CD4-positive, alpha-beta T cell treated with Interleukin-17A for 4 hours (primary cell): Measurements from ENCODE around the gene NRIP1.

Source experiments
- DNase-seq: peaks from one replicate; pipeline ENCODE4 v3.0.0-alpha.2; 2020; ENCODE audit warnings: mixed read lengths

The NRIP1 gene

DNA sequence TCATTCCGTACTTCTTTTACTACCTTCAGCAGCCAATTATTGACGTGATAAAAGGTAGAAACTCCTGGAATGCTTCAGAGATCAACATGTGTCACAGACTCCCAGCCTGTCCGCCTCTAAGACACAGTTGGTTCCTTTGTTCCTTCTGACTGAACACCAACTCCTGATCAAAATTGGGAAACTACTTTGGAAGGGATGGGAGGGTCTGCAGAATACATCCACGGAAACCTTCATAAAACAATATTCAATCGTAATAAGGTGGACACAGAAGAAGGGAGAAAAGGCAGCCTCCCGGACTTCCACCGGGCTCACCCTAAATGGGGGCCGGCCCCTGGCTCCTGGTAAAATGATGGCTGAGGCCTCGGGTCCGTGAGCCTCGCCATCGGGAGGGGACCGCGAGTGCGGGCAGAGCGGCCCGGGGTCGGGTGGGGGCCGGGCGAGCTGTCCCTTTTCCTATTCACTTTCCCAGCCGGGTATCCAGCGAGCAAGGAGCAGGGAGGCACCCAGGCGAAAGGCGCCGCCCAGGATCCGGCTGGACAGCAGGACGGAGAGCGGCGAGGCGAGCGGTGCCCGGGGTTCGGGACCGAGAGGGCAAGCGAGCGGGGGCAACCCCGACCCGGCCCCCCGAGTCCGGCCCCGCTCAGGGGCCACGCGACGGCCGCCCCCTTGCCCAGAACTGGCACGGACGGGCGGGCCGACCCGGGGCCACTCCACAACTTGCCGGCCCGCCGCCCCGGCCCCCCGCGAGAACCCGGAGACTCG is 805 bp downstream of the NRIP1 start:
- no peak for DNase-seq

DNA sequence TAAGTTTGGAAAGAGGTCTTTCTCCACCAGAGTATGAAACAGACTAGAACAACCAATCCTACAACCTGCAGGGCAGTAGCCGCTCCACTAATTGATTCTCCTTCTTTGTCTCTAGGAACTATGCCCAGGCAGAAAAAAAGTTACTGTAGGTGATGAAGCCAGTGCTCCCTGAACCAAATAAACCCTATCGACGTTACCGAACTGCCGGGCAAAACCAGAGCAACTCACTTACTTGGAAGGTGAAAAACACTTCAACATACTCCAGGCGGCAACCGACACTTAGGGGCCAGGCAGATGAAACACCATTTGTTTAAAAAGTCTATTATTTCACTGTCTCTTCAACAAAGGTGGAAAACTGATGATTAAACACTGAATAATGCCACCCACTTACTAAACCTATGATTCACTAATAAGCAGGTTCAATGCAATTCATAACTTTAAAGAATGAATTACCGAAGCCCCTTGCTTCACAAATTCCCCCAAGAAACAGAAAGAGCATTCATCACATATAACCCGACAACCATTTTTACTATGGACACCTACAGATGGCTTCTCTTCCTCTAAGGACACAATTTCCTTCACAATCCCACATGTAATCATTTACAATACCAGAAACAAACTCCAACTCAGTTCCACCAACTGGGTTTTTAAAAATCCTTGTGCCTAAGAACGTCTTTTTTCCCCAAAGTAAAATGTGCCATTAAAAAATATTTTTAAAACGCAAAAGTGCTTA is 1.6 kb downstream of the NRIP1 start:
- DNase-seq: peak; percentile 30

DNA sequence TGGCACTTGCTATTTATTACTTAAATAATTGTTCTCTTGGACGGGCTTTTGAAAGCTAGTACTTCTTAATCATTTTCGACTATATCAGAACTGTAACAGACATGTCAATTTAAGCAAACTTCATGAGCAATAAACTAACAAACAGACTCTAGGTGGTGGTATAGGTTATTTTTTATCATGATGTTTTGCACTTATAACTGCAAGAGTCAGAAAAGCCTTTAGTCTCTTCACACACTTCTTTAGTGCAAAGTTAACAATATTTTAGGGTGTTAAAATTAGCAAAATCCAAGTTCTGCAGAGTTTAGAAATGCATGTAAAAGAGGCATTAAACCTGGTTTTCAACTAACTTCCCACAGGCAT is 2.2 kb downstream of the NRIP1 start:
- DNase-seq: no peak

DNA sequence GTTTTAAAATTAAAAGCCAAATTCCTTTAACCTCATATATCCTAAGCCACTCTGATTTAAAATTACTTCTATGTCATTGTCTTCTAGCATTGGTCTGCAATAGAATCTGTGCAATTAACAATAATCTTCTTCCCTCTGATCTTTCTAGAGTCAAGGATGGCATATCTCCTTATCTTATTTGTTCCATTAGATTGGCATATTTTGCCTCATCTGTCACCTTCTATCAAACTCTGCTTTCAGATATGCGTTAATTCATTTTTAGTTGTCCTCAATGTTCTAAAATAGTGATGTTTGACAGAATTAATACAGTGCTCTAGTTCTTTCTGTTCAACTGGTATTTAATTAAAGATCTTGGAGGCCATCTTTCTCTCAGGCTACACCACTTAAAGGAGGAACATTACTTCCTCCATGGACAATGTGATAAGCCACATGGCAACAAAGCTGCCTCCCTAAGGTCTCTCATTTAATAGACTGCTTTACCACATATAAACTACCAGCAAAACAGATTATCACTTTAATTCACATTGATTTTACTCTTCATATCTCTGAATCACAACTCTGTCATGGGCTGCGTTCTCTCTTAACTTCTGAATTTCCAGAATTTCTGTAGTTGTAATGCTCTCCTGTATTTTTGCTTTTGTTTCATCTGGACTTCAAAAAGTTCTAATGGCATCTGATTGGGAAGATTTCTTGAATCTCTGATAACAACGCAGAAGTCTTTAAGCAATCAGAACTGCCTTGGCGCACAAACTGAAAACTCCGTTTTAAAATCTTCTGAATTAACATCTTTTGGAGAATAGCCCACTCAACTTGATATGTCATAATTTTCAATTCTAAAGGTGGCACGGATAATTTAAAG is 2.8 kb downstream of the NRIP1 start:
- no peak for DNase-seq

DNA sequence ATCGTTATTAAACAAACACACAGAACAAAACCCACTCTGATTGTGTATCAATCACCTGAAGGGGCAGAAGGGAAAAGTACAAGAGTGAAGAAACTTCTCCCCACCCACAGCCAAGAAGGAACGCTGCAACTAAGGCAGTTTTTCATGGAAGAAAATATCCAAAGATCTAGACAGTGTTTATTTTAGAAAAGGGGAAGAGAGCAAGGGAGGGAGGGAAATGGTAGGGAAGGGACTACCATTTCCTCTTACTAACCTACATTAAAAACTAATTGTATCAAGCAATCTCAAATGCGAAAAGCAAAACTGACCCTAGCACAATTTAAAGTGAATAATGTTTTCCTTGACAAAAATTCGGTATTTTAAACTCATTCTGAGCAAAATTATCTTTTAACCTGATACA is 3.5 kb downstream of the NRIP1 start:
- DNase-seq: no peak

DNA sequence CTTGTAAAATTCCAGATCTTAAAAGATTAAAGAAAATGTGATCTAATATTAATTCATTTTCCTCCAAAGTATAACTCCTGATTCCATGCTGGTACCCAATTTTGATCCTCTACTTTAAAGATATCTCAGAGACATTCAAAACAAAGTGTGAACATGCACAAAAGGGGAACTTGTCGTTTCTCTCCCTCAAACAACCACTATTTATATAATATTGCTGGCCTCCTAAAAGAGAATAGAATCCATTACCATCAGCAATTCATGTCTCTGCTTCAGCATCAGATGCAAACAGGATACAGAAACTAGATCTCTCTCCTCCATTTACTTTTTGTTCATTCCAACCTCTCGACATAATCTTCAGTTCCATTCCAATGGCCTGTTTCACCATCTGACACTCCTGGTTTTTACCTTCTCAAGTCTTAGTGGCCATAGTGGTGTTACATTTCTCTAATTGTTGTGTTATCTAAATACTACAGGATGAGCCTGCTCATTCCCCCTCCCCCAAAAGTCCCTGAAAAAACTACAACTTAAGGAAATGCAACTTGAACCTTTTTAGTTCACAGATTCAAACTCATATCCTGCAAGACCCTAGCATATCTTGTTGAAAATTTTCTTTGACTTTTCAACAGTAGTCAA is 4.1 kb downstream of the NRIP1 start:
- no peak for DNase-seq

DNA sequence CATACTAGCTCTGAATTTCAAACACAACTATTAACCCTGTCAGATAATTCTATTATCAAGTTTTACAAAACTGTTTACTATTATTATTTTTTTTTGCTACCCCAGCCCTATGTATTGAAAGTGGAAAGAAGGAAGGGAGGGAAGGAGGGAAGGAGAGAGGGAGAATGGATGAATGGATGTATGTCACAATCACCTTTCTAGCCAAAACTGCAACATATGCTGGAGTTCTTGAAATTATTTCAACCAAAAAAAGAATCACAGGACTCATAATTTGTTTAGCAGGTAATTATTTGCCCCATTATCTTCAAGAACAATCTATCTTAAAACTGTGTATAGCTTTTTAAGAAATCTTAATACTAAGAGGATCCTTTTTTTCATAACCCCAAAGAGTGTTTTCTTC is 5.4 kb downstream of the NRIP1 start:
- DNase-seq: no peak

DNA sequence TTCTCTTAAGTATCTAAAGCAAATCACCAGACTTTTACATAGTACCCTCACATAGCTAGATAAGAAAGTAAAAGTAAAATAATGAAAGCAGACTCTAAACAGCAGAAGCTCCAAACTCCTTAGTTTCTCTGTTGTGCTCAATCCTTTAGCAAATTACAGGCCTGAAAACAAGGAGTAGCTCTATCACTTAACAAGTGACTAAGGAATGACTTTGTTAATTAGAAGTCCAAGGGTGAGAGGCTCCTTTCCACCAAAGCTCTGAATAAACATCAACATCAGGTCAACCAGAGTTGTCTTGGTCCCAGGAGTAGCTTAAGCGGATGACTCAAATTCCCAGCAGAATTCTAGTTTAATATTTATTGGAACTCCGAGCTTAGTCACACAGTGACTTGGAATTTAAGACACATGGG is 5.9 kb downstream of the NRIP1 start:
- DNase-seq: no peak

DNA sequence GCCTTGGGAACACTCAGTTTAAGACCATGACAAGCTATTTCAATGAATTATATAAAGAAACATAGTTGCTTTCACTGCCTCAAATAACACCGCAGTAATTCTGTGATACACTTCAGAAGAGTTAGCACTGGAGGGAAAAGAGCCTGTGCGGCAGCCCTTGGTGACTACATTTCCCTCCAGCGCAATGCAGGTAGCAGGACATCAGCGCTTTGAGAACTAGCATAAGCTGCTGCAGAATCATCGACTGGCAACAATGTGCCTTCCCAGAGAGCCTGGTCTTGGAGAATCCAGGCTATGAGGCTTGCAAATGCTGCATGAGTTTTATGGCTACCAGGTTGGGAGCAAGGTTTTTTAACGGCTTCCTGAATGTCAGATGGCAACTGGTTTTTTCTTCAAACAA is 7.5 kb downstream of the NRIP1 start:
- DNase-seq: peak; percentile 21

DNA sequence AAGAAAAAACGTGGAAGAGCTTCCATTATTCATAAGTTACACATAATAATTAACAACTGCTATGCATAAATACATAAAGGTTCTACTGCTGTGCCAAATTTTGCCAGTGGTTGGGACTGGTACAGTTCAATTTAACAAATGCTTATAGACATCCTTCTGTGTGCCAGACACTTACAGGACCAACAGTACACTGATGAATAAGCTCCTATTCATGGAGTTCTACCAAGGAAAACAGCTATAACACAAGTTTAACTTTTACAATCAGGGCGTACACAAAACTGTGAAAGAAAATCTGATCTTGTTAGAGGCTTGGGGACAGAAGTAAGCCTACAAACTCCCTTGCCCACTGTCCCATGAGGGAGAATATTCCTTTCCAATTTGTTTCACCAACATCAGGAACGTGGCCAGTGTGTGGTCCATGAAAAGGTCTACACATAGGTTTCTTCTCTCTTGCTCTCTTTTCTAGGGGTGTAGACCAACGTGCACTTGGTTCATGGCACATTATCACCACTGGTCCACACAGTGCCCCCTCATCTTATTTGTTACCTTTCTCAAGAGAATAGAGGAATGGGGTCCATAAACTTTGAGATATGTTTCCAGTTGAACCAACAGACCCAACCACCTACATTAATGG is 10.1 kb downstream of the NRIP1 start:
- DNase-seq: no peak

DNA sequence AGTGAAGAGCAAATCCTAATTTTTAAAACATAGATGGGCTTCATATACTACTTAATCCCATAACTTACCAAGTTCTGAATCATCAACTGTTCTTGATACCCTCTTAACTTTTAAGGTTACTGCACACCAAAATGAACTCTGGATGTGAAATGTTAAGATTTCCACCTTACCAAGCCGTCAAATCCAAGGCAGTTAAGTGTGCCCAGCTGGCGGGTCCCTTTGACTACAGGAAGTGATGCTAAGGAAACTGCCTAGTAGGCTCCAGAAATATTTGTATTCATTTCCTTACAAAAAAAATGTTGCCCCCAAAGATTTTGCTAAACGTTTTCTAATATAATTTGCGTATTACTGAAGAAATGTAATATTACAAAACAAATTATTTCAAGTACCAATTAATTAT is 10.7 kb downstream of the NRIP1 start:
- peak; percentile 7 for DNase-seq

DNA sequence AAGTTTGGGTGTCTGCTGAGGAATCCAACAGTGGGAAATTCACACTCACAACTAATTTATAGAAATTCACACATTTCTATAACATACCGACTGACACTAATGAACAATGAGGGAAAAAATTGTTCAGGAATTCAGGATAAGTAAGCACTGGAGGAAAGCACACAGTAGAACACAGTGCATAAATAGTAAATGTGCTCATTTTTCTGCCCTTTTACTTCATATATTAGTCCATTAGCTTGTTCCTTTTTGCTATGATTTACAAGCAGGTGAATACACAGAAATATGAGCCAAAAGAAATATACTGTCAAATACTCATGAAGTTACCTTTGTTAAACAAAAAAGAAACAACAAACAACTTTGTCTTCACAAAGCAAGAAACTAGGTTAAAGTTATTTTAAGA is 11.3 kb downstream of the NRIP1 start:
- DNase-seq: no peak

DNA sequence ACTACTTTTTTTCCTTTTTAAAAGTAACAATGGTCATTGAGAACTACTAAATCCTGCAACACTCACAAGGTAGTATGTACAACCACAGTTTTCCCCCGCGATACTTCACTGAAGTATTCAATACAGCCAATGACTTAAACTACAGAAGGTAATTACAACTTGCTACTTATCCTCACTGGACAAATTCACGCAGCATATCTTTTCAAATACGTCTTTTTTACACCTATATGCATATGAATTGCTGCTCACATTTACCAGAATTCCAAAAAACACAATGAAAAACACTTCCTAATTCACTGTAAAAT is 12.4 kb downstream of the NRIP1 start:
- no peak for DNase-seq

DNA sequence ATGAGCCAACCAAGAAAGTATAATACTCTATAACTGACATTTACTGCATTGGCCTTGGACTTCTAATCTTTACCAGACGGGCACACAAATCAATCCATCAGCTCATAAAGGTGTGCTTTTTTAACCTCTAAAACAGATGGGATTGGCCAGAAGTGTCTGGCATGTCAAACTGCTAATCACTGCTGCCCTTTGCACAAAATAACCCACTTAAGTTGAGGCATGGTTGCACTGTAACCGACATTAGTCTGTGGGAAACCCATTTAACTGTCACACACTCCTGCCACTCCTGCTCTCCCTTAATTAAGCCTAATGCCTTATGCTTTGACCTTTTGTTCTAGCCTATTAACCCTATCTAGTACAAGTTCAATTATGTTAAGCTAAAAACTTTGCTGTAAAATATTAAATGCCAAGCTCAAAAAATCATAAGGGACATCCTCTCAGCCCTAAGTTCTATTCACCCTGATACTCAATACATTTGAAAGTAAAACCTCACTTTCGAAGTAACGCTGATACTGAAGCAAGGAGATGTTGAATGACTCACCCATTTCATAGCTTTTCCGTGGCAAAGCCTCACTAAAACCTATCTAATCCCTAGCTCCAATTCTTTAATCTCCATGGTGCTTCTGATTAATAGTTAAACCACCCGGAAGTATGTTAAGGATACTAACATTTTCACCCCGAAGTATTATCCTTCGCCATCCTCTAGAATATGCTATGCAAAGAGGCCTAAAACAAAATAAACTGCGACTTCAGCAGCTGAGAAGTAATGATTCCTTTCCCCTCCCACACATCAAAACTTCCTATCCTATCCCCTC is 12.9 kb downstream of the NRIP1 start:
- DNase-seq: no peak

DNA sequence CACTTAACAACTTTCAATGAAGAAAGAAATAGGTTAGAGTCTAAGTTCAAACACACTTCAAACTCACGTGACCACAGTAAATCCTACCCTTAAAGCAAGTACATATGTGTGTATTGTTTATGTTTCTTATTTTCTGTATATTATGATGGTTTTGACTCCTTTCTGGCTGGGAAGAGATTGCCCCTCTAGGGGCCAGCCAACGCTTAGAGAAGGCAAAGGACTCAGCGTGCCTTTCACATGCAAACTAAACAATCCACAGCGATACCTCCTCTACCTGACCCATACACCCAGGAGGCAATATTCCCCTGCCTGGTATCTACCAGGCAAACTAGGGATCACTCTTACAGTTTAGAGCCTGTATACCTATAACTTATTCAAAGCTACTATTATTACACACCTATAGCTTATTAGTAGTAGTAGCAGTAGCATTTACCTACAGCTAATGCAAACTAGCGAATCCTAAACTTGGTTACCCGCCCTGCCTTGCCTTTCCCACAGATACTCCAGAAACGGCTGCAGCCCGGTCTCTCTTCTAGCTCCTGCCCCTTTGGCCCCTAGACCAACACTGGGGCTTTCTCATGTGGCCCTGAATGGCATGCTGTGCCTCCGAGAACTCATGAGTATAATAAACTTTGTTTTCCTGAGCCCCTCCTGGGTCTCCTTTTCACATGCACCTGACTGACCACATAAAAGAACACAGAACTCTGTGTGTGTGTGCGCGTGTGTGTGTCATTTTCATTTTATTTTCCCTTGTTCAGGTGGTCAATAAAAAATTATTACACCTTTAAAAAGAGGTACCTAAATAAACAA is 14.0 kb downstream of the NRIP1 start:
- DNase-seq: peak; percentile 8

DNA sequence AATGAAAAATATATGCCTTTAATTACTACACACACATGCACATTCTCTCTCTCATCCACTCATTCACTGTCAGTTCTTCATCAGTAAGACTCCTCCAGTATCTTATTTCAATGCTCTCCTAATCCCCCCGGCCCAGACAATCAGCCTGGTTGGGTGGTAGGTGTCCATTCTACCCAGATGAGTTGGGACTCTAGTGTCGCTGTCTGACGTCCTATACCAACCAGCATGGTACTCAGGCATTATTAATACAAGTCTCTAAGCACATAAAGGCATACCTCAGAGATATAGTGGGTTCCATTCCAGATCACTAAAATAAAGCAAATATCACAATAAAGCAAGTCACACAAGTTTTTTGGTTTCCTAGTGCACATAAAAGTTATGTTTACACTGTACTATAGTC is 19.8 kb downstream of the NRIP1 start:
- DNase-seq: no peak

DNA sequence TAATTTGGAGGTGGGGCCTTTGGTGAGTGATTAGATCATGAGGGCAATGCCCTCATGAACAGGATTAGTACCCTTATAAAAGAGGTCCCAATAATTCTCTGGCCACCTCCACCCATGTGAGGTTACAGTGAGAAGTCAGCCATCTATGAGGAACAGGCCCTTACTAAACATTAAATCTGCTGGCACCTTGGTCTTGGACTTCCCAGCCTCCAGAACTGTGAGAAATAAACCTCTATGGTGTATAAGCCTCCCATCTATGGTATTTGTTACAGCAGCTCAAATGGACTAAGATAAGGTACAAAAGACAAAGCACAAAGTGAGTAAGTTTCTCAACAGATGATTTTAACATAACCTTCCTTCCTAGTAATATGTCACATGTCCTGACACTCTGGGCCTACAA is 22.3 kb downstream of the NRIP1 start:
- no peak for DNase-seq

DNA sequence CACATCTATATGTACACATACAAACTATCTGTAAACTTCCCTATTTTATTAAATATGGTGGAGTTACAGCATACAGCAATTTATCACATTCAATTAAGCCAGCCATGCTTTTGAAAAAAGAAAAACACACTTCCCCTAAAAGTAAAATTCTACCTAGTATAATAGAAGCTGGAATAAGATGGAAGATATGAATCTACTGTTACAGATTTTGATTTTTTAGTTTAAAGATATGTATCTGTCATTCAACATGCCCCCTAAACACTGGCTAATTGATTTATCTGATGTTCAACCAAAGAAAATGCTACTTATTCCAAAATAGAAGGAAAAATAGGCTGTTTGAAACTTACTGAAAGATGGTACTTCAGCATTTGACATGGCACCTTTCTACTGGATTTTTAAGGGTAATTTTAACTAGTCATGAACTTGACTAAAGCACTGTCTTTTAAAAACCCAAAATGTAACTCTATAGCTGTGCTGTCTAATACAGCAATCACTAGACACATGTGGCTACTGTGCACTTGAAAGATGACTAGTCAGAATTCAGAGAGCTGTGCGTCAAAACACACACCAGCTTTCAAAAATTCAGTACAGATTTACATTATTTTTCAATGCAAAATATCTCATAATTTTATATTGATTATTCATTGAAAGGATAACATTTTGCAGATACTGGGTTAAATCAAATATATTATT is 25.0 kb downstream of the NRIP1 start:
- DNase-seq: no peak

DNA sequence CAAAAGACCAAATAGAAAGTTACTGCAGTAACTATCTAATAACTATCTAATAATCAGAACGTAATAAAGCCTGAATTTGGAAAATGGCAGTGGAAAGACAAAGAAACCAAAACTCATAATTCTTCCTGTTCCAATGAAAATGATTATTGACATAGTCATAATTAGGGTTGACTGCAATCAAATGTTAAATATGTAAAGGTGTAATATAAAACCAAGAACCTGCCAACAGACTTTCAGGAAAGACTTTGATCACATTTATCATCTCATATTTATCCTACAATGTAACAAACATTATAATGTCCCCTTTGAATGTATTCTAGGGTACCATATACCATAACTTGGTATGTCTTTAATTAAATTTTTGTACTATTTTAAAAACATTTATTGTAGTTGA is 26.9 kb downstream of the NRIP1 start:
- DNase-seq: no peak

DNA sequence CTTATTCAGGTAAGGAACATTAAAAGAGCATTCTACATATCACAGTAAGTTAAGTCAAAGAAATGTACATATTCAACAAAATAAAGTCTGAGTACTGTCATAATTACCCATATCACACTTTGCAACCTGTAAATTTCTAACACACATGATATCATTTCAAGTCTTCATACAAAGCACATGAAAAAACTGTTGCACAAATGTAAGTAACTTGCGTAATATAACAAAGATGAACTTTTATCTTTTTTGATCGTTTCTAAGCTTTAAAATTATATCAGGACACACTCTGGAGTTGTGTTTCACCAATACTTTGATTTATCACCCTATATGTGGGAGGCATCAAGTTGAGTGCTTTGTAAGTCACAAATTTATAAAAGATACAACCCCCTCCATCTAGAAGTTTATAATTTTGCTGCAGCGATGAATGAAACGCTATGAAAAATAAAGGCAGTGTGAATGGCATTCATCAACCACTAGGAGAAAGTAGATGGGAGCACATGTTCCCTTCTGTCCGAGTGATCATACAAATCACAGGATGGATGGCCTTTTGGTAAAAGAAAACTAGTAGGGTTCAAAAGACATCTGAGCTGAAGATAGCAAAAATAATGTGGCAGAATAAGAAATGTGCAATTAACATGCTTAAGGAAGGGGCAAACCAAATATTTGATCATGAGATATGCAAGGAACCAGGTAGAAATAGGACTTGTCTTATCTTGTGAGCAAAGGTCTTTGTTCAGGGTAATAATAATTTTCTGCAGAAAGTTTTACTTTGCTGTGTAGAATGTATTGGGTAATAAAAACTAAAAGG is 27.5 kb downstream of the NRIP1 start:
- DNase-seq: no peak
